22Rv1 (cell line): Measurements from ENCODE around the gene PPM1L.
"Not testable (repeated sequence)": the region's sequence is repeated elsewhere in the genome, so short reads cannot be mapped to it uniquely, and the experiment has no call there.

Experiments
- H3K27ac ChIP-seq: fragments of 450-650 bp; 2 replicates; pipeline ENCODE4 v1.5.1; 2017
- ZFX ChIP-seq: fragments of 450-650 bp; IDR thresholded peaks from 2 replicates; pipeline ENCODE4 v1.6.1; 2017; ENCODE audit warnings: antibody characterized with exemption, borderline replicate concordance
- TF ChIP-seq, protein P1 (sequence below): fragments of 450-650 bp; IDR thresholded peaks from 2 replicates; pipeline ENCODE4 v1.5.1; 2017; ENCODE audit warnings: mild to moderate bottlenecking

The PPM1L gene

DNA sequence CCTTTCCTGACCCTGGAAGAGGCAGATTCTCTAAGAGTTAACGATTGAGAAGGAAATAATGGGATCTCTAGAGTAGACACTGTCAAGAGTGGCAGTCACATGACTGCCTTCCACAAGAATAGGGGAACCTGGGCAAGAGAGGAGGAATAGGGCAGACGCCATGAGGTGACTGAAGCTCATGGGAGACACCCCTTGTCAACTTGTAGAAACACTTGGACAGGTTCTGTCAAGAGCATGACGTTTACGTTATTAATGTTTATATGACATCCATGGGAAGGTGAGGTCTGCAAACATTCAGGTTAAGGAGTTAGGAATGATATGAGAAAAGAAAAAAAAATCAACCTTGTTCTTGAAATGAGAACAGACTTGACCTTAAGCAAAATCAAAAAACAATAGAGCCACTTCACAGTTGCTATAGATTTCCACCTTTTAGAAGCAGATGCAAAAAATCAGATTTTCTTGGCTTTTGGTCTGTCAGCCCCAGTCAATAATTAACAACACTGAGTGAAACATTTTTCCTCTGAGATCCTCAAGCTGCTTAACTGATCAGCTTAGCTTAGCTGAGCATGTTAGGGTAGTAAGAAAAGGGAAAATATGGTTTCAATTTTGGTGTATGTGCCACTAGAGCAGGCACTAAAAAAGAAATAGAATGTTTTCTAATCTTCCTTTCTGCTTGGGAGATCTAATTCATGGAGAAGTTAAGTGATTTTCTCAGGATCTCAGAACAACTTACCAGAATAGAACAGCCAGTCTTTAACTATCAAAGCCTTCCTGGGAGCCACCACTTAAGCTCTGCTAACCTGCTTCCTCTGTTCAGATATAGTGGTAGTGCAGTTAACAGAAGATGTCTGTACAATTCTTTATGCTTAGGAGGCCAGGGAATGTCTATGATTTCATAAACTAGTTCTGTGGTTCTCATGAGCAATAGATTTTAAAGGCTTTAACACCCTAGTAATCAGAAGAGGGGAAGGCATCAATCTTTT, 232.2 kb downstream of the PPM1L start:
- TF ChIP-seq, protein P1, sequence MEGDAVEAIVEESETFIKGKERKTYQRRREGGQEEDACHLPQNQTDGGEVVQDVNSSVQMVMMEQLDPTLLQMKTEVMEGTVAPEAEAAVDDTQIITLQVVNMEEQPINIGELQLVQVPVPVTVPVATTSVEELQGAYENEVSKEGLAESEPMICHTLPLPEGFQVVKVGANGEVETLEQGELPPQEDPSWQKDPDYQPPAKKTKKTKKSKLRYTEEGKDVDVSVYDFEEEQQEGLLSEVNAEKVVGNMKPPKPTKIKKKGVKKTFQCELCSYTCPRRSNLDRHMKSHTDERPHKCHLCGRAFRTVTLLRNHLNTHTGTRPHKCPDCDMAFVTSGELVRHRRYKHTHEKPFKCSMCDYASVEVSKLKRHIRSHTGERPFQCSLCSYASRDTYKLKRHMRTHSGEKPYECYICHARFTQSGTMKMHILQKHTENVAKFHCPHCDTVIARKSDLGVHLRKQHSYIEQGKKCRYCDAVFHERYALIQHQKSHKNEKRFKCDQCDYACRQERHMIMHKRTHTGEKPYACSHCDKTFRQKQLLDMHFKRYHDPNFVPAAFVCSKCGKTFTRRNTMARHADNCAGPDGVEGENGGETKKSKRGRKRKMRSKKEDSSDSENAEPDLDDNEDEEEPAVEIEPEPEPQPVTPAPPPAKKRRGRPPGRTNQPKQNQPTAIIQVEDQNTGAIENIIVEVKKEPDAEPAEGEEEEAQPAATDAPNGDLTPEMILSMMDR: no peak
- no peak overlapping the region for H3K27ac ChIP-seq

DNA sequence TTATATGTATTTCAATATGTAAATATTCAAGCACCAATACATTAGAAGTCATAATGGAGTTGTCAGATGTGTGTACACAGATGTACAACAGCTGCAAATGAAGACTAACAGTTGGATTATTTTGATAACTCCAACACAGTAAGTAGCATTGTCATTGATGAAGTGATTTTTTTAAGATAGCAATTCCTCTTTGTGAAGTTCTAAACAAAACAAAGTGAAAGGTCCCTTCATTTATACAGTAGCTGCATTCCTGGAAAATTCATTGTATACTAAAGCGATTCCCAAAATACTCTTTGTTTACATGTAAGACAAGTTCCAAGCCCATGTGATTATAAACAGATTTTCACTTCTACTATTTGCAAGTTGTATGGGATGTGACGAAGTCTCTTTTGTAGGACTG, 234.4 kb downstream of the PPM1L start:
- no peak for TF ChIP-seq ZFX
- H3K27ac ChIP-seq: no peak overlapping the region

DNA sequence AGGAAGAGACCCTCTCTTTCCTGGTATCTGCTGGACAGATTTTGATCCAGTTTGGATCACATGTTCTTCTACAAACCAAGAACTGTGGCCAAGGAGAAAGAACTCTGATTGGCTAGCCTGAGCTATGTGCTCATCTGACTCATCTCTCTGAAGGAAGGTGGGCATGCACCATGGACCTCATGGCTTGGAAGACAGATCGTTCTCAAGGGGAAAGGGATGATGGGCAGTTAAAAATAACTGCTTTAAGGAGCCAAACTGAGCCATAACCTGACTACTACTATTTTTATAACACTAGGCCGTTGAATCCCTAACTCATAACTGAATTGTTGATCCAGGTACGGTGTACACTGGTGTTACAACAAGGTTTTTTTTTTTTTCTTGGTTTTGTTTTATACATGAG, 236.7 kb downstream of the PPM1L start:
- TF ChIP-seq, protein P1: no peak
- TF ChIP-seq ZFX: no peak
- H3K27ac ChIP-seq: no peak overlapping the region

DNA sequence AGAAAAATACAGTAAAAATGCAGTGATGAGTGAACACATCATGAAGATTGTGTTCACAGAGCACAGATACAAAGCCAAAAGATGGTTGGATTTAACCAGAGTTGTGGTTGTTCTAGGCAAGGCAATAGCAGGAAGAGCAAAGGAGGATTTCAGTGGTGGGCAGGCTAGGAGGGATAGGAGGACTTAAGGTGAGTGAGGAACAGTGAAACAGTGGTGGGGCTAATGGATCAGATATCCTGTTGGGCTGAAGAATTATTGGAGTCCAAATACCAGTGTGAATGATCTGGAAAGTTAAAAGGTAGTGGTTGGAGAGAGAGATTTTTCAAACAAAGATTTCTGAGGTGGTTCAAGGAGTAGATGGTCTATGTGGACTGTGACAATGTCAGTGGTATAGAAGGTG, 240.8 kb downstream of the PPM1L start:
- H3K27ac ChIP-seq: no peak overlapping the region
- no peak for TF ChIP-seq ZFX
- TF ChIP-seq, protein P1: no peak

DNA sequence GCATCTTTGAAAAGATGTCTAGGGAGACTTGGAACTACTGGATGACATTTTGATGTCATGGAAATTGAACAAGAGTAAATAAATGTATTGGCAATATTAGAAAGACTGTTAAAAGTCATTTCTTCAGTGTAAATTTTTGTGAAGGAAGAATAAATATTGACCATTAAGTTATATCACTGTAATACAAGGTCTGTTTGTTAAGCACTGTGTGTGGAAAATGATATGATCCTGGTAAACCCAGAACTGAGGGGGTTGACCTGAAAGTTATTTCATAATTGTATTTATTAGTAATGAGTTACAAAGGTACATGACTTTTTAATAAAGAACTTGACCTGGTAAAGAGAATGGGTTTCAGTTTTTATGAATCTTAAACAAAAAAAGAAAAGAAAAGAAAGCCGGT, 242.6 kb downstream of the PPM1L start:
- TF ChIP-seq, protein P1: no peak
- TF ChIP-seq ZFX: no peak
- H3K27ac ChIP-seq: no peak overlapping the region

DNA sequence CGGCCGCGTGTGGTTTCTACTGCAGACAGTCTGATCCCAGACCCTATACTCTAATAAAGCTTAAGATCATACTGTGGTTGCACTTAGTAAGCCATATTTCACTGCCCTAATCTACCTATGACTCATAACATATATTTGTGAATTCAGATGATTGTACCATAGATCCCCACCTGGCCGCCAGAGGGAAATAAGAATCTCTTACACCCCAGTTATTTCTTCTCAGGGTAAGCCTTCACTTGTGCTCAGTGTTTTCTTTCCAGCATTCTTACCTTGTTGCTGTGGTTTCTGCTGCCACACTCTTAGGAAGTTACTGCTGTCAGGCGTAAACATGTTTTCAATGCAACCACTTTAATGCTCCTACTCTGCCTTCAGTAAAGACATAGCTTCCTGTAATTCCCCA, 243.2 kb downstream of the PPM1L start:
- TF ChIP-seq, protein P1: no peak
- no peak for TF ChIP-seq ZFX
- no peak overlapping the region for H3K27ac ChIP-seq

DNA sequence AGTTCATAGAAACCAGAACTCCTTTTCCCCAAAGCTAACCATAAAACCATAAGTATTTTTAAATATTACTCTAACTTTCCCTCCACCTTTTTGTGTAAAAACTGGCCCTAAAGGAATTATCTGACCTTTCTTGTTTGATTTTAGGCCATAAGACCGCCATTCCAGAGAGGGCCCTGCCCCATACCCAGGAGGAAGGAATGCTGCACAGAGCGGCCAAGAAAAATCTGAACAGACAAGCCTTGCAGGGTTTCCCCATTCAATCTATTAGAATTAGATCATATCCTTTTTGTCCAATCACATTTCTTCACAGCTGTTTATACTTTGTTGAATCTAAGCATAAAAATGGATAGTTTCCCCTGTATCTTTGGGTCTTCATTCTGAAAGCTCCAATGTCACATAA, 252.1 kb downstream of the PPM1L start:
- TF ChIP-seq, protein P1: no peak
- TF ChIP-seq ZFX: no peak
- no peak overlapping the region for H3K27ac ChIP-seq

DNA sequence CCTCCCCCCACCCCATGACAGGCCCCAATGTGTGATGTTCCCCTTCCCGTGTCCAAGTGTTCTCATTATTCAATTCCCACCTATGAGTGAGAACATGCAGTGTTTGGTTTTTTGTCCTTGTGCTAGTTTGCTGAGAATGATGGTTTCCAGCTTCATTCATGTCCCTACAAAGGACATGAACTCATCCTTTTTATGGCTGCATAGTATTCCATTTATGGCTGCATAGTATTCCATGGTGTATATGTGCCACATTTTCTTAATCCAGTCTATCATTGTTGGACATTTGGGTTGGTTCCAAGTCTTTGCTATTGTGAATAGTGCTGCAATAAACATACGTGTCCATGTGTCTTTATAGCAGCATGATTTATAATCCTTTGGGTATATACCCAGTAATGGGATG, 254.1 kb downstream of the PPM1L start:
- H3K27ac ChIP-seq: not testable (repeated sequence)
